Upper lobe of left lung (tissue), 4 donors: Measurements from ENCODE around the gene BARX2.

Source experiments
- EP300 ChIP-seq, 4 donors: sonication (generic); formaldehyde crosslinking; IDR thresholded peaks; one replicate each; pipeline ENCODE4 v1.5.1; 2017; ENCODE audit warnings: antibody characterized with exemption in 4 of 4, control low read depth in 2 of 4
- POLR2A ChIP-seq, 4 donors: fragments of 450-650 bp; IDR thresholded peaks; one replicate each; pipeline ENCODE4 v1.5.1; 2016 to 2017; ENCODE audit warnings: antibody characterized with exemption in 4 of 4, mild to moderate bottlenecking in 2 of 4
- POLR2AphosphoS5 ChIP-seq, 2 donors: sonication (generic); formaldehyde crosslinking; IDR thresholded peaks; one replicate each; pipeline ENCODE4 v1.5.1; 2017; ENCODE audit warnings: antibody characterized with exemption in 2 of 2
- TF ChIP-seq, protein P1 (sequence below), 6 experiments: fragments of 450-650 bp in 4 of 6; fragments of 200-600 bp in 2 of 6; sonication (generic) in 2 of 6; IDR thresholded peaks; one replicate each; pipeline ENCODE4 v1.5.1; 2016 to 2019; ENCODE audit warnings: antibody characterized with exemption in 6 of 6

DNA sequence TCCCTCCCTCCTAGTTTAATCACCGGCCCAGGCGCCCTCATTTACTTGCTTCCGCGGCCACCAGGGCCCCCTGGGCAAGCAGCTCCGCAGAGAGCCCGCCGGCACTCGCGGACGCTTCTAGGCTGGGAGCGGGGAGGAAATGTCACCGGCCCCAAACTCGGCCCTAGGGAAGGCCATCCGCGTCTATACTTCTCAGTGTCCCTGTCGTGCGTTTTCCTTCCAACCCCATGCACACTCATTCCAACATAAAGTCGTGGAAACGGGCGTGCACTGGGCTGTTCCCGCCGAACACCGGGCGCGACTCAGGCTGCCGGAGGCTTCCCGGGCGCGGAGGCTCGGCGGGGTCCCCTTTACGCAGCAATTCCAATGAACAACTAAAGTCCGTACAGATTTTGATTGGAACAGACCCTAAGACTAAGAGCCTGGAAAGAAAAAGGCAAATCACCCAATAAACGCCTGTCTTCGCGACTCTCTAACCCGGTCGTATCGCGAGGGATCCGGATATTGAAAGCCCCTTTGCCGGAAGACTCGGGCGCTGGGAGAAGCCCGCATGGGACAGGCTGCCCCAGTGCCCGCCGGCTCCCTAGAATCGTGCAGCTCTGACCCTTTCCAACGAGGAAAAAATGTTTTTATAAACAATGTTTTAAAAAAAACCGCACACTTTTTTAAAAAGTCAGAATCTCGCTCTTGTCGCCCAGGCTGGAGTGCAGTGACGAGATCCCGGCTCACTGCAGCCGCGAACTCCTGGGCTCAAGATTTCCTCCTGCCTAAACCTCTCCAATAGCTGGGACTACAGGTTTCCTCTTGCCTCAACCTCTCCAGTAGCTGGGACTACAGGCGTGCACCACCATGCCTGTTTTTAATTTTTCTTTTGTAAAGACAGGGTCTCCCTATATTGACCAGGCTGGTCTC, 1.3 kb upstream of the BARX2 start:
- TF ChIP-seq POLR2A (IDR thresholded peaks at IDR 0.05) (no peak), EP300 (IDR thresholded peaks at IDR 0.05) (no peak), POLR2AphosphoS5 (IDR thresholded peaks at IDR 0.05) (no peak)
- TF ChIP-seq, protein P1, sequence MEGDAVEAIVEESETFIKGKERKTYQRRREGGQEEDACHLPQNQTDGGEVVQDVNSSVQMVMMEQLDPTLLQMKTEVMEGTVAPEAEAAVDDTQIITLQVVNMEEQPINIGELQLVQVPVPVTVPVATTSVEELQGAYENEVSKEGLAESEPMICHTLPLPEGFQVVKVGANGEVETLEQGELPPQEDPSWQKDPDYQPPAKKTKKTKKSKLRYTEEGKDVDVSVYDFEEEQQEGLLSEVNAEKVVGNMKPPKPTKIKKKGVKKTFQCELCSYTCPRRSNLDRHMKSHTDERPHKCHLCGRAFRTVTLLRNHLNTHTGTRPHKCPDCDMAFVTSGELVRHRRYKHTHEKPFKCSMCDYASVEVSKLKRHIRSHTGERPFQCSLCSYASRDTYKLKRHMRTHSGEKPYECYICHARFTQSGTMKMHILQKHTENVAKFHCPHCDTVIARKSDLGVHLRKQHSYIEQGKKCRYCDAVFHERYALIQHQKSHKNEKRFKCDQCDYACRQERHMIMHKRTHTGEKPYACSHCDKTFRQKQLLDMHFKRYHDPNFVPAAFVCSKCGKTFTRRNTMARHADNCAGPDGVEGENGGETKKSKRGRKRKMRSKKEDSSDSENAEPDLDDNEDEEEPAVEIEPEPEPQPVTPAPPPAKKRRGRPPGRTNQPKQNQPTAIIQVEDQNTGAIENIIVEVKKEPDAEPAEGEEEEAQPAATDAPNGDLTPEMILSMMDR (IDR thresholded peaks at IDR 0.05) = no peak
